HL-60/S4 treated with phorbol 12-myristate 13-acetate at 8.2 ng/mL for 4 days and 3 days (cell line): ENCODE data around the gene HECW1.
"Not testable (repeated sequence)": the region's sequence is repeated elsewhere in the genome, so short reads cannot be mapped to it uniquely, and the experiment has no call there.

Experiments used
- in situ Hi-C: fragments of 300-500 bp; cut with MboI; formaldehyde crosslinking; loops from 2 replicates; pipeline ENCODE4 v1.15.0; 2022; ENCODE audit warnings: low sequenced_read_pairs

HECW1 gene

DNA sequence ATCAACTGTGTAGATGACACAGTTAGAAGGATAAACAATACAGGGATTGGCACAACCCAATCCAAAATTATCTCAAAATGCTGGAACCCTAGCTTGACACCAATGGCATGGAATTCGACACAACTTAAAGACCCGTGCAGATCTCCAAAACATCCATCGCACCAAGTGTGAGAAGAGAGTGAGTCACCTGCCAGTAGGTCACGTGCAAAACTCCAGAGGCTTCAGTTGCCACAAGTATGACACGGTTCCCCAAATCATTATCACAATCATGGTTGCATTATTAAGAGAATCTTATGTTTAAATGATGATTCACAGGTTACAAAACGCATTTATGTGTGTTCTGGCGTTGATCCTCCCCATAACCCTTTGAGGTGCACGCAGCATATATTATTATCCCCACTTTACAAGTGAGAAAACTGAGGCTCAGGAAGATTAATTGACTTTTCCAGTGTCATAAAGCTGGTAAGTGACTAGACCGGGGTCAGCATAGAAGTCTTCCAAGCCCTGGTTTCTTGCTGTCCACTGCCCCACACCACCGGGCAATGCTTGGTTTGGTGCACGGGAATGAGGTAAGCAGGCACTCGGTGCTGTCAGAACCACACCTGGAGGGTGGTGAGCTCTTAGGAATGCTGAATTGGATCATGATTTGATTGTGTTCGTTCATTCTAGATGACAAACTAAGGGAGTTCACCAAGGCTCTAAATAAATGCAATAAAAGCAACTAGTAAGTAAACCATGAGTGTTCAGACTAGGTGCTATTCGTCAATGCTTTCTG is 446.9 kb downstream of the HECW1 start:
- in situ Hi-C loops, result no loop called here

DNA sequence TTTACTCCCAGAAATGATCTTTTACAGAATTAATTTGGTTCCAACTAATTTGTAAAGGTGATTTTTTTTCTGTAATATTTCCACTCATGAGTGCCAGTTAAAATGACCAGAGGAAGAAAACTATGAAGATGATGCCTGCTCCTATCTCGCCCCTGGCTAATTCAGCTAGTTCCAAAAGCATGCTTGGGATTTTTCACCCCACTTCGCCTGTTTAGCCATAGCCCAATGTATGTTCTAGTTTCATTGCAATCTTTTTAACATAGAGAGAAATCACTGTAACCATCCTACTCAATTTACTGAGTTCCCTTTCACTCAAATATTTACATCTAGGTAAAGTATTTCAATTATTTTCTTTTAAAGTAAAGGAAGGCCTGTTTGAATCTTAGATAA is 447.5 kb downstream of the HECW1 start:
- in situ Hi-C loops, result no loop called here

DNA sequence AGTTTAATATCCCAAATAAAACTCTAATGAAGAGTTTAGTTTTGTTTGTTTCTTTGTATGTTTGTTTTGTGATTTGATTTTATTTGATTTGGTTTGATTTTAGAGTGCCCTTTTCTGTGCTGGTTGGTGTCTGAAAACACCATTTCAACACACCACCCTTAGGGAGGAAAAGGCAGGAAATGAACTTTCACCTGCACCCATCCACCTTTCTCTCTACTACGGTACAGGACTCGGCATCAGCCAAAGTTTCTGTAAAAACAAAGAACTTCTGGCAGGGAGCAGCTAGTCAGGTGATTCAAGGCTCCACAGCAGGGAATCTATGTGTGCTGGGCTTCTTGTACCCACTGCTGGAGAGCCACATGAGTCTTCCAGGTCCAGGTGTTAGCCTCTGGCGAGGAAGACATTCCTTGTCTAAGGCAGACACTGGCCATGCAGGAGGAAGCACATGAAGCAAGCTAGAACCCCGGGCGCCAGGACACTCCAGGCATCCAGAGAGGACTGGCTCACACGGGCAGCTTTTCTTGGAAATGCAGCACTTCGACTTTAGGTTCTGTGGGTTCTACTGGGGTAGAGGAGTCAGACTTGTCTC is 448.4 kb downstream of the HECW1 start:
- in situ Hi-C loops, result no loop called here

DNA sequence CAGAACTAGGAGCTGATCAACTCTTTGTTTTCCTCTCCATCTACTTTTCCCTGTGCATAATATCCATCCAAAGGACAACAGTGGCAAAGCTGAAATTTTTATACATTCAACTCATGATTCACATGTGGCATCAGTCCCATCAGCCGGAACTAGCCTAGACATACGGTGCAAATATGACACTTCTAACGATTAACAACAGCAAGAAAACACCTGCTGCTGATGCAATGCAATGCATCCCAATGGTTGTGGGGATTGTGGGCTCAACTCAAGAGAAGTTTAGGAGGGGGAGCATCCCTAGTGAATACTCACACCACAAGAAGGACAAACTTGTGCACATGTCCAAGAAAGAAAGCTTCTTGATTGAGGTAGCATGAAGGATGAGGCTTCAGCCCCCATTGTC is 449.9 kb downstream of the HECW1 start:
- in situ Hi-C loops, result no loop called here

DNA sequence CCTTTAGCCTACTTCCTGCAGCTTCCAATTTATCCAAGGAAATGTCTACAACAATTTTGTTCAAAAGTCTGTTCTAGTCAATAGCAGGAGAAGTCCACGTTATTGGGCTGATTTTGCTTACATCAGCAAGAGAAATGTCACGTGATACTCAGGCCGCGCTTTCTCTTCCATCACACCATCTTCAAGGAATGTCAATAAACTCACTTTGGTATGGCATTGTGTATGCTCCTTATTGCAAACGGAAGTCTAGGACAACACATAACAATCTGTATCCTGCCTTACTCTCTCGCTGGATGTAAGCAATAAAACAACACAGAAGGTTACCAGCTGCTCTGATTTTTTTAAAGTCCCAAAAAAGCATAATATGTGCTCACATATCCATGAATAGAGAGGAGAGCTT is 453.3 kb downstream of the HECW1 start:
- in situ Hi-C loops, result no loop called here

DNA sequence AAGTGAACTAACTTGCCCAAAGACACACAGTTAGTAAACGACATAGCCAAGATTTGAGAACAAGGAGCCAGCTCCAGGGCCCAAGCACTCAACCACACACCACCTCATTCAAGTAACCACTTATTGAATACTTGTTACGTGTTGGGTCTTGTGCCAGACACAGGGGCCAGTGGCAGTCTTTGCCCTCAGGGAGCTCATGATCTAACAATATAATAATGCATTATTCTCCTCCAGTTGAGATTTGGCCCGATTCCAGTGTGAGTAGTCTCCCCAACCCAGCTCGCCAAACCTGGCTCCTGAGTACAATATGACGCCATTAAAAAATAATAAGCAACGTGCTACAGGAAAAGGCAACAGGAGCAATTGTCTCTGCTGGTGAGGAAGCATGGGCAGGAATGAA is 456.1 kb downstream of the HECW1 start:
- in situ Hi-C loops, result no loop called here

DNA sequence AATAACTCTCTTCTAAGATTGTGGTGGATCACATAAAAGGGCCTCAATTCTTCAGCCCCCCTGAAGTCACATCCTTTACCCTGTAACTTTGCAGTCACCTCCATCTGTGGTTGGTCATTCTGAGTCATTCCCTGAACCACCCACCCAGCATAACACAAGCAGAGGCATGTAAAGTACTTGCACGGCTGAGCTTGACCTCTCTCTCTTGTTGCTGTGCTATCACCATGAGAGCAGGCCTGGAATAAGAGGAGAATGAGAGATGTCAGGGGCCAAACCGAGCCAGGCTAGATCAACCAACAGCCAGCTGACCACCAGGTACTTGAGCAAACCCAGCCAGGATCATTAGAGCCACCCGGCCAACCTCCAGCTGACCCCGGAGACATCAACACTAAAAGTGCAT is 457.0 kb downstream of the HECW1 start:
- in situ Hi-C loops, result no loop called here

DNA sequence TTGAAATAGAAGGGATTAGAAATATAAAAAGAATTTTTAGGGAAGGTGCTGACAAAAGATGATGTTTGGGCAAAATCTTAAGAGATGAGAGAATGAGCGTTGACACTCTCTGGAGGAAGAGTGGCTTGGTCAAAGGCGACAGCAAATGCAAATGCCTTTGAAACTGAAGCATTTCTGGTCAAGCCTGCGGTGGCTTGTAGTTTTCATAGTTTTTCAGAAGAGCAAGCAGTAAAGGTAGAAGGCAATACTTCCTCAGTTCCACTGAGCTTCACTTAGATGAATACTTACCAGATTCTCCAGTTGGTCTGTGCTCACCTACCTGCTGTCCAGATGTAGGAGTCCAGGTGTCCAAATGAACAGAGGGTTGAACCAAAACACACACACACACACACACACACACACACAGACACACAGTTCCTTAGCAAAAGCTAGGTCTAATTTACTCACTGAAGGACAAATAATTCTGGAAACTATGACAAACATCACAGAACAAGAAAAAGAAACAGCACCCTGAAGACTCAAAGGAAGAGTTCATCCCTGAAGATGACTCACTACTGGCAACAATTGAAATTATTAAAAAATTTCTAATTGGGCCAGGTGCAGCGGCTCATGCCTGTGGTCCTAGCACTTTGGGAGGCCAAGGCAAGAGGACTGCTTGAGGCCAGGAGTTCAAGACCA is 458.4 kb downstream of the HECW1 start:
- in situ Hi-C loops, result no loop called here

DNA sequence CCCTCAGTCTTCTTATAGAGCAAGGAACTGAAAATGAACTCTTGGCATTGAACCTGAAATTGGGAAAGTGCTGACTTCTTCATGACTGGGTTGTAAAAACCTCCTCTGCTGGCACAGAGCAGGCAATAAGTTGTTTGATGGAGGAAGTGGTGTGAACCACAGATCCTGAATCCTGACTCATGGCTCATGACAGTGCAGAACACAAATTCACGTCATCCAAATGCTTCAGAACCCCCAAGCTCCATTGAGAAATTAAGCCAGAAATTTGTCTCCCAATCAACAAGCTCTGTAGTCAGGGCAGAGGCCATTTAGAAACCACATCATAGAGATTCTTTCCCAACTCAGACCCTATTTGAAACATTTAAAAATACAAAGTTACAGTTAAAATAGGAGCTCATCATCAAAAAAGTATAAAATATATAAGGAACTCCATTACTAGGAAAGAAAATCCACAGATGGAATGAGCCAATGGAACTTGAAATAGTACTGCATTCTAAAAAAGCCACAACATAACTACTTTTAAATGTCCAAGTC is 460.1 kb downstream of the HECW1 start:
- in situ Hi-C loops, result no loop called here

DNA sequence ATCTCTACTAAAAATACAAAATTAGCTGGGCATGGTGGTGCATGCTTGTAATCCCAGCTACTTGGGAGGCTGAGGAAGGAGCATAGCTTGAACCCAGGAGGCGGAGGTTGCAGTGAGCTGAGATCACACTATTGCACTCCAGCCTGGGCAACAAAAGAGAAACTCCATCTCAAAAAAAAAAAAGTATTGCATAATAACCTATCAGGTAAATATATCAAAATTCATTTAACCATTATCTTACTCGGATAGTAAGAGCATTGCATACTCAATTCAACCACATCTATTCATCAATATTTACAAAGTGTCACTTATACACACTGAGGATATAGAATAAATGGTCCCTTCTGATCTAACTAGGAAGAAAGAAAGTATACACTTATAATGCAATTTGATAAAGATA is 461.4 kb downstream of the HECW1 start:
- in situ Hi-C loops, result not testable (repeated sequence)

DNA sequence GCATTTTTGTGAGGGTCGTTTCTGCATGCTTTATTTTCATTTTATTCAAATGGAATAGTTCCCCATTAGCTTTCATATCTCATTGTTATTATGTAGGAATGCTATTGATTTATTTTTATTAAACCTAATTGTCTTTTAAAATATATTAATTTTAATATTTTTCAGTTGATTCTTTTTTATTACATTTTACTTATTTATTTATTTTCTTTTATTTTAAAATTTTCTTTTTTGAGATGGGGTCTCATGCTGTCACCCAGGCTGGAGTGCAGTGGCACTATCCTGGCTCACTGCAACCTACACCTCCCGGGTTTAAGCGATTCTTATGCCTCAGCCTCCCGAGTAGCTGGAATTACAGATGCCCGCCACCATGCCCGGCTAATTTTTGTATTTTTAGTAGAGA is 463.1 kb downstream of the HECW1 start:
- in situ Hi-C loops, result loop anchor here (25.0 kb wide), 1 partner anchor 137 kb away; no protein-coding TSS in a partner anchor

DNA sequence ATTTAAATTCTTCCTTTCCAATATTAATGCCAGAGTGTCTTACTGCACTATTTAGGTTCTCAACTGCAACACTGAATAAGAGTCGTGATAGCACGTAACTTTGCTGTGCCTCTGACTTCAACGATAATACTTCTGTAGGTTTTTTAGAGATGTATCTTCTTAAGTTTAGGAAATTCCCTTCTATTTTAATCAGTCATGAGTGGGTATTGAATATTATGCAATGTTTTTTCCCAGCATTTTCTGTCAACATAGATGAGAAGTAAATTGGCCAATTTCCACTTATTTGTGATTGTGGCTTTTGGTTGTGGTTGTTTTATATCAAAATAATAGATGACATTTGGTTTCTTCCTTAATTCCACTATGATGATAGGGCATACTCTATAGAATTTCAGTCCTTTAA is 463.8 kb downstream of the HECW1 start:
- in situ Hi-C loops, result loop anchor here (25.0 kb wide), 1 partner anchor 136 kb away; no protein-coding TSS in a partner anchor

DNA sequence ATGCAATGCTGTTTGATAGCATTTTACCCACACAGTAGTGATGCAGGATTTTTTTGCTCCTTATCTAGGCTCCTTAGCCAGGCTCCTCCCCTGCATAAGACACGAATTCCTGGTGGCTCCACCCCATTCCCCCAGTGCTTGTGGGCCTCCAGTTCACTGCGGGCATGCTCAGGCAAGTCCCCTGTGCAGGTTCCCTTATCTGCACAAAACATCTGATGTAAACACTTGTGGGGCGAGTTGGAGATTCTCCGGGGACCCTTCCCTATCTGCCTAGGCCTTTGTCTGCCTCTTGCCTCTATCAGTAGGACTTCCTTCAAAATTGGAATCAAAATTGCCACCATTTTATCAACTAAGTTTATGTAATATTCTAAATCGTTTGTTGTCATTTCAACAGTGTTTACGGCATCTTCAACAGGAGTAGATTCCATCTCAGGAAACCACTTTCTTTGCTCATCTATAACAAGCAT is 465.1 kb downstream of the HECW1 start:
- in situ Hi-C loops, result loop anchor here (25.0 kb wide), 1 partner anchor 135 kb away; no protein-coding TSS in a partner anchor

DNA sequence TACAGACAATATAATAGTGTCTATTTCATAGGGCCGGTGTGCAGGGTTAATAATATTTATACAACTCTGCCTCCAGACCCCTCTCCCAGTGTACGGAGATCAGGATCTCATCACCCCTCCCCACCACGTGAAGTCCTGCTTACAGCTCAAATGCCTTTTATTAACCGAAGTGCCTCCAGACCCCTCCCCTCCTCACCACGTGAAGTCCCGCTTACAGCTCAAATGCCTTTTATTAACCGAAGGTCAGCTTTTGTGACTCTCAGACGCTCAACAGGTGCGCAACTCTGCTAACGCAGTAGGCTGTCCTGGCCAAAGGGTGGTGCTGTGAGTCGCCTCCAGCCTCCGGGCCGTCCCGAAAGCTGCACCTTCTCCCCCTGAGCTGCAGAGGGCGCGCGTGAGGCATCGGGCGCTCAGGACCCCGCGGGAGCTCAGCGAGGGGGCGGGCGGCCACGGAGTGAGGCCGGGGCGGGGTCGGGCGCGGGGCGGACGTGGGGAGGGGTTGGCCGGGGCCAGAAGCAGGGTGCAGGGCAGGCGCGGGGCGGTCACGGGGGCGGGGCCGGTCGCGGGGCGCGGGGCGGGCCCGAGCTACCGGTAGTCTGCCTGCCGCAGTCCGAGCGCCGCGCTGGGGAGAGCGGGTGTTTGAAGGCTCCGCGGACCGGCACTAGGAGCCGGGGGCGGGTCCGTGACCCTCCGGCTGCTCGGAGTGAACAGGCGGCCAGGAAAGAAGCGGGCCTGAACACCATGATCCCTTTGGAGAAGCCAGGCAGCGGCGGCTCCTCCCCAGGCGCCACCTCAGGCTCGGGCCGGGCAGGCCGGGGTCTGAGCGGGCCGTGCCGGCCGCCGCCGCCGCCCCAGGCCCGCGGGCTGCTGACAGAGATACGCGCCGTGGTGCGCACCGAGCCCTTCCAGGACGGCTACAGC is 470.3 kb downstream of the HECW1 start, which contains the start of gene STK17A:
Gene STK17A (plus strand): TSS at position 606 of the 921 bp plus-strand sequence. CDS start 136 bp downstream, at position 742.
- in situ Hi-C loops, result loop anchor here (25.0 kb wide), 1 partner anchor 130 kb away; no protein-coding TSS in a partner anchor

DNA sequence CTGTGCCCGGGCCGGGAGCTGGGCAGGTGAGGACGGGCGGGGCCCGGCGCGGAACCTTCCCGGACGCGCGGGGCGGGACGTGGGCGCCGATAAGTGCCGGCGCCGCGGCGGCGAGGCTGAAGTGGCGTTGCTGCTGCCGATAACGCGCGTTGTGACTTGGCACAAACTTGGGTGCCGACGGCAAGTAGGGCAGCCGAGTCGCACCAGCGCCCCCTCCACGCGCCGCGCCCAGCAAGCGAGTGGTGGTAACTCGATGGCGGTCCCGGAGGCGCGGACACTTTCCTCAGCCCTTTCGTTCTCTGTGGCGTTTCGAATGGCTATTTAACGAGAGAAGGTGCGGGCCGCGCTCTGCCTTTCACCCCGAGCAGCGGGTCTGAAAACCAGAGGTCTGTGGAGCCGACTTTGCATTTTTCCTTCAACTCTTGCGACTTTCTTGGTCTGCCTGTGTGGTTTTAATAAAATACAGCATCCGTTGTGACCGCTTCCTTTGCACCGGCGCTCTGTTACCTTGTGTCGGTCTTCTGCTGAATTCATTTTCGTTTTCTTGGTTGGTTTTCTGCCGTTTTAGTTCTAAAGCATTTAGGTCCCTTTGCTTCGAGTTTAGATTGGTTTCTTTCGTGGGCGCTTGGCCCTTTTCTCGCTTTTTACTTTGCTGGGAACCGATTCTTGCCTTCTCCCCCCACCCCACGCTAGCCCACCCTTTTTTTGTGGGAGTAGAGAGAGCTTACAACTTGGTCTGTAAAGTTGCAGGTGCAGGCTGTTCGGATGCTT is 471.2 kb downstream of the HECW1 start:
- in situ Hi-C loops, result loop anchor here (25.0 kb wide), 1 partner anchor 129 kb away; no protein-coding TSS in a partner anchor

DNA sequence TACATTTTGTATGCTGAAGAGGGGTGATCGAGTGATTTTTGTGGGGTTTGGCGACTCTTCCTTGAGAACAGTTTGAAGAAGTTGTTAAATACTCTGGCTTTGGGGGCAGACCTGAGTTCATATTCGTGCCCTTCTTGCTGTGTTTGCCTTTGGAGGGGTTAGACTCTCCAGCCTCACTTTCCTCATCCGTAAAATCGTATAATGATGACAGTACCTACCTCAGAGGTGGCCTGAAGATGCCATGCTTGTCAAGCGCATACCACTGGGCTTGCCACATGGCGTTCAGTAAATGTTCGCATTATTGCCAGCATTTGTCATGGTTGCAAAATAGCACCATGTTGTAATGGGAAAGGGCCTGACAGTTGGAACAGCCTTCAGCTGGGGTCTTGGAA is 471.7 kb downstream of the HECW1 start:
- in situ Hi-C loops, result loop anchor here (25.0 kb wide), 1 partner anchor 128 kb away; no protein-coding TSS in a partner anchor

DNA sequence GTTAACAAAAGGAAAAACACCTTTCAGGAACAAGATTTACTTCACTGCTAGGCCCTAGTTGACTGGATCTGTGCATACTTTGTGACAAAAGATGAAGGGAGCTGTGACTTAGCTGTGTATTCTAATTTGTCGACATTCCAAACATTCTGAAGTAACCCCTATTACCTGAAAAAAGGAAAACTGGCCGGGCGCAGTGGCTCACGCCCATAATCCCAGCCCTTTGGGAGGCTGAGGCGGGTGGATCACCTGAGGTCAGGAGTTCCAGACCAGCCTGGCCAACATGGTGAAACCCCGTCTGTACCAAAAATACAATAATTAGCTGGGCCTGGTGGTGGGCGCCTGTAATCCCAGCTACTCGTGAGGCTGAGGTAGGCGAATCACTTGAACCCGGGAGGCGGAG is 472.3 kb downstream of the HECW1 start:
- in situ Hi-C loops, result loop anchor here (25.0 kb wide), 1 partner anchor 128 kb away; no protein-coding TSS in a partner anchor

DNA sequence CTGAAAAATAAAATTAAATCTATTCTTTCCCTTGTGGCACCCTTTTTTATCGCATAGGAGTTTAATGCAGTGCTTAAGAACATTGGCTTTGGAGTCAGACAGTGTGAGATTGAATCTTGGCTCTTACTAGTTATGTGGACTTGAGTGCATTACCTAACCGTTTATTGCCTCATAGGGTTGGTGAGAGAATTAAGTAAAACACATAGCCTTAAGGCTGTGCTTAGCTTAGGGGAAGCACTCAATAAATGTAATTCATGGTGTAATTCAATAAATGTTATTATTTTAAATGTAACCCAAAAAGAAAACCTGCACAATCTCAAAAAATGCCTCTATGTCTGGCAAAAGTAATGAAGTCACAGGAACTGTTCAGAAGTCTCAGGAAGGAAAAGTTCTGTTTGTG is 473.1 kb downstream of the HECW1 start:
- in situ Hi-C loops, result loop anchor here (25.0 kb wide), 1 partner anchor 127 kb away; no protein-coding TSS in a partner anchor

DNA sequence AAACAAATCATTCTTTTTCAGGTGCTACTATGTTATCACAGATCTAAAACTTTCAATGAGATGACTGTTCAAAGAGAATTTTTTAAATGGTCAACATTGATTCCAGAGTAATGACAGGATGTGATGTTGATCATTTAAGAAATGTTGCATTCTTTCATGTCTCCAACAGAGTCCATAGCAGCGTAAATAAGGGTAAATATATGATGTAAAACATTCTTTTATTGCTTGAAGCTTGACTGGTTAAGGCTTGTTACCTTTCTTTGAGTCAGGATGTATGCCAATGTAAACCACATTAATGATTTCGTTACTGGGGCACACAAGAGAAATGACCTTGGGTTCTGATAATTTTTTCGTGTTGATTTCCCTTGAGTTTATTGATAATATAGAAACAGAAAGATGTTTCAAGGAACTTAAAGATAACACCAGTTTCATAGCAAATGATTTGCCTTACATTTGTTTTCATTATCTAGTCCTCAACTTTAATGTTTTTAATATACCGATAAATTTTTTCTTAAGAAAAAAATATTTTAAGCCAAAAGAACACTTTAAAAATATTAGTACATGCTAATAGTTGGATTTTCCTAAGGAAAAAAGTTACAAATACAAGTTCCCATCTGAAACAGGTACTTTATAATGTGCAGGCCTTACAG is 473.9 kb downstream of the HECW1 start:
- in situ Hi-C loops, result loop anchor here (25.0 kb wide), 1 partner anchor 126 kb away; no protein-coding TSS in a partner anchor
